ENCODE data around the gene SELENOS. TPM values are rescaled to one million over a fixed set of nuclear protein-coding genes. Genes with fewer than 3 reads are reported as not detected.

The SELENOS gene
- polyA plus RNA-seq, 3 donors, result 40.2 to 70.2 (median 51.6) TPM

- Mint-ChIP-seq H3K4me1 (no peaks in the 10 kb centered on the region), H3K27me3 (ENCODE audit: low read depth in 3 of 3) (peaks cover 5 to 7% (median 7%) of the 10 kb centered on the region in 3 donors), H3K9me3 (no peaks in the 10 kb centered on the region), H3K27ac (peak overlapping the region in 2 of 7 donors; percentile 55 to 63), H3K4me3 (no peak overlapping the region), H3K36me3 (peaks cover 57 to 59% of the 10 kb centered on the region in 2 donors)
- 95% methylated on average over 11 of the region's 16 CpGs for WGBS (ENCODE audit: insufficient coverage)
- Histone ChIP-seq H2AFZ (ENCODE audit: insufficient read depth, low read depth, low read length, poor library complexity, severe bottlenecking) (no peak overlapping the region), H3K36me3 (replicated peaks in 1 of 2; ENCODE audit: control insufficient read depth in 1 of 2, insufficient read depth in 2 of 2, low read length in 2 of 2) (peaks cover 44 to 63% of the 10 kb centered on the region in 2 donors), H3K4me1 (ENCODE audit: control insufficient read depth in 1 of 2, insufficient read depth in 2 of 2, low read length in 2 of 2) (no peaks in the 10 kb centered on the region), H3K79me2 (ENCODE audit: insufficient read depth, low read length) (no peaks in the 10 kb centered on the region), H3K27ac (ENCODE audit: low read depth in 1 of 2, low read length in 2 of 2) (no peak overlapping the region), H4K20me1 (ENCODE audit: insufficient read depth, low read length) (peaks cover 4% of the 10 kb centered on the region), H3K27me3 (ENCODE audit: control insufficient read depth in 2 of 2, insufficient read depth in 2 of 2, low read length in 2 of 2) (no peaks in the 10 kb centered on the region), H3K4me2 (replicated peaks; ENCODE audit: extremely low read depth, low read length, poor library complexity, severe bottlenecking) (no peak overlapping the region), H3K4me3 (replicated peaks in 1 of 3; ENCODE audit: low read depth in 2 of 3, low read length in 3 of 3) (no peak overlapping the region), H3K9ac (ENCODE audit: insufficient read depth, low read length, poor library complexity, severe bottlenecking) (no peak overlapping the region), H3K9me3 (replicated peaks in 1 of 2; ENCODE audit: control insufficient read depth in 1 of 2, insufficient read depth in 1 of 2, low read length in 2 of 2) (no peaks in the 10 kb centered on the region)
- intact Hi-C loops (cut with micrococcal nuclease), result loop anchor here (10.0 kb wide), 2 partner anchors 665 to 1535 kb away; partner anchors contain the start of genes ASB7 (in 1 of the 2), LINS1 (in 1 of the 2) and LYSMD4 (in 1 of the 2)
- TF ChIP-seq, protein P1, sequence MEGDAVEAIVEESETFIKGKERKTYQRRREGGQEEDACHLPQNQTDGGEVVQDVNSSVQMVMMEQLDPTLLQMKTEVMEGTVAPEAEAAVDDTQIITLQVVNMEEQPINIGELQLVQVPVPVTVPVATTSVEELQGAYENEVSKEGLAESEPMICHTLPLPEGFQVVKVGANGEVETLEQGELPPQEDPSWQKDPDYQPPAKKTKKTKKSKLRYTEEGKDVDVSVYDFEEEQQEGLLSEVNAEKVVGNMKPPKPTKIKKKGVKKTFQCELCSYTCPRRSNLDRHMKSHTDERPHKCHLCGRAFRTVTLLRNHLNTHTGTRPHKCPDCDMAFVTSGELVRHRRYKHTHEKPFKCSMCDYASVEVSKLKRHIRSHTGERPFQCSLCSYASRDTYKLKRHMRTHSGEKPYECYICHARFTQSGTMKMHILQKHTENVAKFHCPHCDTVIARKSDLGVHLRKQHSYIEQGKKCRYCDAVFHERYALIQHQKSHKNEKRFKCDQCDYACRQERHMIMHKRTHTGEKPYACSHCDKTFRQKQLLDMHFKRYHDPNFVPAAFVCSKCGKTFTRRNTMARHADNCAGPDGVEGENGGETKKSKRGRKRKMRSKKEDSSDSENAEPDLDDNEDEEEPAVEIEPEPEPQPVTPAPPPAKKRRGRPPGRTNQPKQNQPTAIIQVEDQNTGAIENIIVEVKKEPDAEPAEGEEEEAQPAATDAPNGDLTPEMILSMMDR (IDR thresholded peaks at IDR 0.05), result no peak
- DNase-seq, result peak in 1 of 3 donors; percentile 33
Measured at GRCh38 chr15:101269479-101270223, 7.6 kb downstream of the SELENOS start.

DNA sequence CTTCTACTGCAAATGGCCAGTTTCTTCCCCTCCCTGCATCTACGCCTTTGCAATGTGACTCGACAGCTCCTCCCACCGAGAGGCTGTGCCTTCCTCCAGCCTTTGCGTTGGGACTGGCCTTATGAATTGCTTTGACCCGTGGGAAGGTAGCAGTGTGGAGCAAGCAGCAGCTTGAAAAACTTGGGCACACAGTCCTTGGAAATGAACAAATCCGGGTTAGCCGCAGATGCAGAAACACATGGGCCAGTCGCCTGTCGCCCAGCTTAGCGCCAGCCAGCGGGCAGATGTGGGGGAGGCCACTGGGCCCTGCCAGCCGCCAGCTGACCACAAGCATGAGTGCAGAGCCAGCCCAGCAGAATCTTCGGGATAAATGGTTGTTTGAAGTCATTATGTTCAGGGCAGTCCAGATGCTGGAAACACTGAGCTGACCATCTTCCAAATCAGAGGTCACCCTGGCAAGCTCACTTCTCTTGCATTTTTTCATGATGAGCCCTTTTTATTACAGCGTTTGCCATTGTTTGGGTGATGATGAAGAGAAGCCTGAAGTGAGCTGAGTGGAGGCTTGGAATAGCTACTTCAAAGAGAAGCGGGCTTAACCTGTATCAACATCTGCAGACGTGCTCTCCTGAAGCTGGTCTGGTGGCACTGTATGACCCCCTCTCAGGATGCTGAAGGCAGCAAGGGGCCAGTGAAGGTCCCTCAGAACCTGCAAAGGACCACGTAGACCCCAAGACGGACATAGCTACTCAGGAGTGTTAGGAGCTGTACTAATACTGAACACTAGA lies 9.8 kb downstream of the SELENOS start:
- Histone ChIP-seq H2AFZ (ENCODE audit: insufficient read depth, low read depth, low read length, poor library complexity, severe bottlenecking) (no peak overlapping the region), H3K4me1 (ENCODE audit: control insufficient read depth in 1 of 2, insufficient read depth in 2 of 2, low read length in 2 of 2) (no peaks in the 10 kb centered on the region), H3K27me3 (ENCODE audit: control insufficient read depth in 2 of 2, insufficient read depth in 2 of 2, low read length in 2 of 2) (no peaks in the 10 kb centered on the region), H3K9me3 (replicated peaks in 1 of 2; ENCODE audit: control insufficient read depth in 1 of 2, insufficient read depth in 1 of 2, low read length in 2 of 2) (no peaks in the 10 kb centered on the region), H3K4me2 (replicated peaks; ENCODE audit: extremely low read depth, low read length, poor library complexity, severe bottlenecking) (no peak overlapping the region), H4K20me1 (ENCODE audit: insufficient read depth, low read length) (peaks cover 4% of the 10 kb centered on the region), H3K4me3 (replicated peaks in 1 of 3; ENCODE audit: low read depth in 2 of 3, low read length in 3 of 3) (no peak overlapping the region), H3K79me2 (ENCODE audit: insufficient read depth, low read length) (no peaks in the 10 kb centered on the region), H3K9ac (ENCODE audit: insufficient read depth, low read length, poor library complexity, severe bottlenecking) (no peak overlapping the region), H3K27ac (ENCODE audit: low read depth in 1 of 2, low read length in 2 of 2) (no peak overlapping the region), H3K36me3 (replicated peaks in 1 of 2; ENCODE audit: control insufficient read depth in 1 of 2, insufficient read depth in 2 of 2, low read length in 2 of 2) (peaks cover 23 to 42% of the 10 kb centered on the region in 2 donors)
- intact Hi-C loops (cut with micrococcal nuclease), result no loop called here
- no peak overlapping the region for H3K4me3 Mint-ChIP-seq
- no peak for DNase-seq
- peak overlapping the region in 1 of 7 donors; percentile 72 for H3K27ac Mint-ChIP-seq
- H3K9me3 Mint-ChIP-seq, result no peaks in the 10 kb centered on the region
- H3K27me3 Mint-ChIP-seq (ENCODE audit: low read depth in 3 of 3), result peaks cover 9 to 19% (median 15%) of the 10 kb centered on the region in 3 donors
- no peaks in the 10 kb centered on the region for H3K4me1 Mint-ChIP-seq
- WGBS (ENCODE audit: insufficient coverage), result 83% methylated on average over 12 of the region's 18 CpGs
- H3K36me3 Mint-ChIP-seq, result peaks cover 35 to 37% of the 10 kb centered on the region in 2 donors
- TF ChIP-seq, protein P1 (IDR thresholded peaks at IDR 0.05), result no peak
